Mammary epithelial cell (primary cell): ENCODE results near the gene ZNF784.

Source experiments
- EZH2 ChIP-seq: IDR thresholded peaks from 2 replicates; pipeline ENCODE4 v1.6.1; 2012; ENCODE audit warnings: low read length, inconsistent platforms, borderline replicate concordance
- TF ChIP-seq, protein P1 (sequence below), 2 donors: IDR thresholded peaks in 1 of 2; conservative IDR thresholded peaks in 1 of 2; 2 replicates each; pipeline ENCODE4 v1.5.1; 2011 to 2012; ENCODE audit warnings: inconsistent platforms in 2 of 2, low read length in 2 of 2, mild to moderate bottlenecking in 2 of 2, control low read depth in 1 of 2, low read depth in 1 of 2; ENCODE audit not compliant: insufficient read depth in 1 of 2; ENCODE audit errors: extremely low read depth in 1 of 2

DNA sequence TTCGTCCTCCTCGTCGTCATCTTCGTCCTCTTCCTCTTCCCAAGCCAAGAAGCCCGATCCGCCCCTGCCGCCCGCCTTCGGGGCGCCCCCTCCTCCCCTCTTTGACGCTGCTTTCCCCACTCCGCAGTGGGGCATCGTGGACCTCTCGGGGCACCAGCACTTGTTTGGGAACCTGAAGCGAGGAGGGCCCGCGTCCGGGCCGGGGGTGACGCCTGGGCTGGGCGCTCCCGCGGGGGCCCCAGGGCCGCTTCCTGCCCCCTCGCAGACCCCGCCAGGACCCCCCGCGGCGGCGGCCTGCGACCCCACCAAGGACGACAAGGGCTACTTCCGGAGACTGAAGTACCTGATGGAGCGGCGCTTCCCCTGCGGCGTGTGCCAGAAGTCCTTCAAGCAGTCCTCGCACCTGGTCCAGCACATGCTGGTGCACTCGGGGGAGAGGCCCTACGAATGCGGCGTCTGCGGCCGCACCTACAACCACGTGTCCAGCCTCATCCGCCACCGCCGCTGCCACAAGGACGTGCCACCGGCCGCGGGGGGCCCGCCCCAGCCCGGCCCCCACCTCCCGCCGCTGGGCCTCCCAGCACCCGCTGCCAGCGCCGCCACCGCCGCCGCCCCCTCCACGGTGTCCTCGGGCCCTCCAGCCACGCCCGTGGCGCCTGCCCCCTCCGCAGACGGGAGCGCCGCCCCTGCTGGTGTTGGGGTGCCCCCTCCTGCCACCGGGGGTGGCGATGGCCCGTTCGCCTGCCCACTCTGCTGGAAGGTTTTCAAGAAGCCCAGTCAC, 10.2 kb downstream of the ZNF784 start:
- TF ChIP-seq, protein P1, sequence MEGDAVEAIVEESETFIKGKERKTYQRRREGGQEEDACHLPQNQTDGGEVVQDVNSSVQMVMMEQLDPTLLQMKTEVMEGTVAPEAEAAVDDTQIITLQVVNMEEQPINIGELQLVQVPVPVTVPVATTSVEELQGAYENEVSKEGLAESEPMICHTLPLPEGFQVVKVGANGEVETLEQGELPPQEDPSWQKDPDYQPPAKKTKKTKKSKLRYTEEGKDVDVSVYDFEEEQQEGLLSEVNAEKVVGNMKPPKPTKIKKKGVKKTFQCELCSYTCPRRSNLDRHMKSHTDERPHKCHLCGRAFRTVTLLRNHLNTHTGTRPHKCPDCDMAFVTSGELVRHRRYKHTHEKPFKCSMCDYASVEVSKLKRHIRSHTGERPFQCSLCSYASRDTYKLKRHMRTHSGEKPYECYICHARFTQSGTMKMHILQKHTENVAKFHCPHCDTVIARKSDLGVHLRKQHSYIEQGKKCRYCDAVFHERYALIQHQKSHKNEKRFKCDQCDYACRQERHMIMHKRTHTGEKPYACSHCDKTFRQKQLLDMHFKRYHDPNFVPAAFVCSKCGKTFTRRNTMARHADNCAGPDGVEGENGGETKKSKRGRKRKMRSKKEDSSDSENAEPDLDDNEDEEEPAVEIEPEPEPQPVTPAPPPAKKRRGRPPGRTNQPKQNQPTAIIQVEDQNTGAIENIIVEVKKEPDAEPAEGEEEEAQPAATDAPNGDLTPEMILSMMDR (conservative IDR thresholded peaks at IDR 0.05 in 1 of 2, IDR thresholded peaks at IDR 0.05 in 1 of 2; ENCODE audit: extremely low read depth in 1 of 2, insufficient read depth in 1 of 2, low read depth in 1 of 2, low read length in 2 of 2), result no peak
- TF ChIP-seq EZH2, result no peak
